Measurements from ENCODE around the gene FRMD5. TPM values are rescaled to one million over a fixed set of nuclear protein-coding genes. Genes with fewer than 3 reads are reported as not detected.

Gene FRMD5
- total RNA-seq, 1 experiment from 2014 or later = 27.2 TPM

- TF ChIP-seq ATF3 (IDR thresholded peaks at IDR 0.05) (no peak), YY1 (IDR thresholded peaks at IDR 0.05; ENCODE audit: extremely low read depth, insufficient replicate concordance, low read depth, low read length) (no peak), RAD21 (IDR thresholded peaks at IDR 0.05; ENCODE audit: low read depth) (no peak), CTCF (IDR thresholded peaks at IDR 0.05 in 2 of 3, conservative IDR thresholded peaks at IDR 0.05 in 1 of 3; ENCODE audit: borderline replicate concordance in 1 of 3, insufficient read depth in 1 of 3, low read depth in 2 of 3, low read length in 2 of 3) (no peak)
Measured at GRCh38 chr15:43922021-43922420, 273.1 kb downstream of the FRMD5 start (continued).

- H4K20me1 ChIP-seq (ENCODE audit: insufficient read depth) = no peaks in the 10 kb centered on the region
- no peak overlapping the region for H3K9ac ChIP-seq (ENCODE audit: low read length)
- H3K4me1 ChIP-seq (ENCODE audit: control insufficient read depth in 1 of 2, insufficient read depth in 2 of 2, low read length in 2 of 2) = no peaks in the 10 kb centered on the region
- no peak overlapping the region for H3K27ac ChIP-seq (ENCODE audit: low read depth, low read length)
- no TSS peak for BruUV-seq (replicated peaks)
- peaks cover 0 to 27% of the 10 kb centered on the region in 2 experiments; a peak in 2 of 4 replicates for H3K36me3 ChIP-seq (ENCODE audit: control insufficient read depth in 1 of 2, insufficient read depth in 2 of 2, low read length in 2 of 2)
- H3K27me3 ChIP-seq (ENCODE audit: insufficient read depth, low read length) = no peaks in the 10 kb centered on the region
- no peaks in the 10 kb centered on the region for H3K9me2 ChIP-seq (ENCODE audit: insufficient read depth)
- no peaks in the 10 kb centered on the region for H3K9me3 ChIP-seq (ENCODE audit: control insufficient read depth in 1 of 2, insufficient read depth in 1 of 2, low read depth in 1 of 2, low read length in 2 of 2)
- RAD21 ChIA-PET (ENCODE audit: low non-redundant PET in 1 of 2, low total read pairs in 2 of 2, uncharacterized antibody in 2 of 2, unreplicated experiment in 2 of 2) = no interaction called here
- no peak overlapping the region for H2AFZ ChIP-seq (ENCODE audit: low read depth, low read length, poor library complexity, severe bottlenecking)
- POLR2A ChIA-PET = no interaction called here
- no peak for DNase-seq (ENCODE audit: low read depth, low spot score)
- TF ChIP-seq REST (IDR thresholded peaks at IDR 0.05; ENCODE audit: low read depth) = no peak
- TF ChIP-seq ZBTB33 (IDR thresholded peaks at IDR 0.05; ENCODE audit: extremely low read depth, insufficient replicate concordance, low read length) = no peak
- TF ChIP-seq SIN3A (IDR thresholded peaks at IDR 0.05; ENCODE audit: low read depth) = no peak
- no peak for TF ChIP-seq YY1 (IDR thresholded peaks at IDR 0.05; ENCODE audit: extremely low read depth, insufficient replicate concordance, low read depth, low read length)
- no peak for TF ChIP-seq EZH2phosphoT487 (IDR thresholded peaks at IDR 0.05; ENCODE audit: borderline replicate concordance)
- no peak for TF ChIP-seq POLR2A (IDR thresholded peaks at IDR 0.05; ENCODE audit: borderline replicate concordance, extremely low read depth, insufficient read depth, insufficient read length)
- no peak for TF ChIP-seq ELF1 (IDR thresholded peaks at IDR 0.05; ENCODE audit: borderline replicate concordance, low read depth)
- TF ChIP-seq CTCF (IDR thresholded peaks at IDR 0.05 in 2 of 3, conservative IDR thresholded peaks at IDR 0.05 in 1 of 3; ENCODE audit: borderline replicate concordance in 1 of 3, insufficient read depth in 1 of 3, low read depth in 2 of 3, low read length in 2 of 3) = no peak
- TF ChIP-seq RAD21 (IDR thresholded peaks at IDR 0.05; ENCODE audit: low read depth) = no peak
- no peak for TF ChIP-seq EGR1 (IDR thresholded peaks at IDR 0.05; ENCODE audit: low read depth)
- TF ChIP-seq CEBPB (IDR thresholded peaks at IDR 0.05; ENCODE audit: low read depth) = no peak
- no peak for TF ChIP-seq SRF (IDR thresholded peaks at IDR 0.05; ENCODE audit: low read depth)
- TF ChIP-seq ZFX (IDR thresholded peaks at IDR 0.05) = no peak
- CTCF ChIA-PET = no interaction called here
- no peak for ATAC-seq
- no peak overlapping the region for H3K4me2 ChIP-seq (ENCODE audit: low read length)
- intact Hi-C loops (cut with micrococcal nuclease) = no loop called here
- no peaks in the 10 kb centered on the region for H3K79me2 ChIP-seq (ENCODE audit: insufficient read depth, low read length)
- no peak overlapping the region for H3K4me3 ChIP-seq (replicated peaks in 1 of 2; ENCODE audit: low read depth in 1 of 2, low read length in 2 of 2)
Measured at GRCh38 chr15:43920815-43921214, 274.3 kb downstream of the FRMD5 start.
